SK-MEL-5 (cell line): ENCODE measurements around the gene AGAP1. TPM values are rescaled to one million over a fixed set of nuclear protein-coding genes. Genes with fewer than 3 reads are reported as not detected.
A peak's percentile ranks its signal among the peaks of the same experiment; 100 is the strongest.
"Not testable (repeated sequence)": the region's sequence is repeated elsewhere in the genome, so short reads cannot be mapped to it uniquely, and the experiment has no call there.

Experiments
- DNase-seq: peaks from one replicate; pipeline ENCODE4 v3.0.0-alpha.2; 2016; ENCODE audit warnings: low read depth, low spot score
- in situ Hi-C: cut with HindIII; loops from 2 replicates; pipeline ENCODE4 v1.10.0; 2016; ENCODE audit warnings: low sequenced_read_pairs, high pct_unique_total_duplicates, low pct_unique_long_range_greater_than_20kb
- total RNA-seq: library from RNA; depleted of rRNA; stranded (reverse); fragments of >200 nt; shearing (Covaris generic); gene quantifications from 2 replicates; pipeline ENCODE4 v1.2.3, GENCODE V29; 2014

The AGAP1 gene
- total RNA-seq, 1 experiment from 2014 or later = 16.4 TPM

GRCh38 chr2:235749121-235749770, 255.4 kb downstream of the AGAP1 start:
- in situ Hi-C loops = no loop called here
- no peak for DNase-seq

- DNase-seq = no peak
- in situ Hi-C loops = no loop called here
These were observed 255.9 kb downstream of the AGAP1 start for GRCh38 chr2:235749771-235750160.

- in situ Hi-C loops = no loop called here
- DNase-seq = no peak
These were observed 259.0 kb downstream of the AGAP1 start for GRCh38 chr2:235752846-235753245.

GRCh38 chr2:235754357-235755207, 260.7 kb downstream of the AGAP1 start:
- no peak for DNase-seq
- in situ Hi-C loops = no loop called here

- in situ Hi-C loops = no loop called here
- DNase-seq = no peak
These were observed 262.6 kb downstream of the AGAP1 start for GRCh38 chr2:235756491-235756890.

GRCh38 chr2:235757212-235757611, 263.4 kb downstream of the AGAP1 start:
- DNase-seq = no peak
- in situ Hi-C loops = no loop called here

GRCh38 chr2:235757640-235758039, 263.8 kb downstream of the AGAP1 start:
- DNase-seq = no peak
- in situ Hi-C loops = no loop called here

GRCh38 chr2:235762832-235763598, 269.2 kb downstream of the AGAP1 start:
- in situ Hi-C loops = no loop called here
- no peak for DNase-seq

- DNase-seq = no peak
- in situ Hi-C loops = no loop called here
These were observed 270.0 kb downstream of the AGAP1 start for GRCh38 chr2:235763816-235764215.

GRCh38 chr2:235764478-235764877, 270.6 kb downstream of the AGAP1 start:
- DNase-seq, in situ Hi-C loops: not testable (repeated sequence)

- peak; percentile 13 for DNase-seq
- in situ Hi-C loops = no loop called here
These were observed 271.5 kb downstream of the AGAP1 start for GRCh38 chr2:235765181-235765820.

- in situ Hi-C loops = no loop called here
- peak; percentile 86 for DNase-seq
These were observed 272.4 kb downstream of the AGAP1 start for GRCh38 chr2:235766278-235766677.

- no peak for DNase-seq
- in situ Hi-C loops = no loop called here
These were observed 274.8 kb downstream of the AGAP1 start for GRCh38 chr2:235768606-235769005.

- in situ Hi-C loops = no loop called here
- no peak for DNase-seq
These were observed 275.2 kb downstream of the AGAP1 start for GRCh38 chr2:235769046-235769445.

- DNase-seq = no peak
- in situ Hi-C loops = no loop called here
These were observed 277.3 kb downstream of the AGAP1 start for GRCh38 chr2:235770909-235771820.

GRCh38 chr2:235773188-235773928, 279.5 kb downstream of the AGAP1 start:
- DNase-seq = peak; percentile 4
- in situ Hi-C loops = no loop called here
